ENCODE results near the gene MRPL36.

MRPL36 gene

GRCh38 chr5:1762883-1763547 lies 36.6 kb downstream of the MRPL36 start:
- DNase-seq = no peak

- no peak for DNase-seq
Measured at GRCh38 chr5:1762121-1762882, 37.3 kb downstream of the MRPL36 start.

- DNase-seq = no peak
Measured at GRCh38 chr5:1761453-1761755, 38.2 kb downstream of the MRPL36 start.

- no peak for DNase-seq
Measured at GRCh38 chr5:1760656-1761452, 38.8 kb downstream of the MRPL36 start.

- DNase-seq = no peak
Measured at GRCh38 chr5:1760231-1760630, 39.4 kb downstream of the MRPL36 start.

GRCh38 chr5:1759378-1759970 lies 40.2 kb downstream of the MRPL36 start:
- no peak for DNase-seq

- DNase-seq = no peak
Measured at GRCh38 chr5:1758574-1758973, 41.1 kb downstream of the MRPL36 start.

- no peak for DNase-seq
Measured at GRCh38 chr5:1757511-1757910, 42.1 kb downstream of the MRPL36 start.

GRCh38 chr5:1756481-1756880 lies 43.2 kb downstream of the MRPL36 start:
- no peak for DNase-seq

GRCh38 chr5:1755321-1755949 lies 44.2 kb downstream of the MRPL36 start:
- DNase-seq = no peak

GRCh38 chr5:1754531-1755220 lies 45.0 kb downstream of the MRPL36 start:
- DNase-seq = no peak

GRCh38 chr5:1753490-1753889 lies 46.1 kb downstream of the MRPL36 start:
- DNase-seq = no peak

- no peak for DNase-seq
Measured at GRCh38 chr5:1752881-1753280, 46.8 kb downstream of the MRPL36 start.

GRCh38 chr5:1751864-1752822 lies 47.5 kb downstream of the MRPL36 start:
- DNase-seq = no peak

- DNase-seq = no peak
Measured at GRCh38 chr5:1751026-1751863, 48.4 kb downstream of the MRPL36 start.

- no peak for DNase-seq
Measured at GRCh38 chr5:1750469-1750868, 49.2 kb downstream of the MRPL36 start.

GRCh38 chr5:1749346-1750124 lies 50.1 kb downstream of the MRPL36 start:
- no peak for DNase-seq

GRCh38 chr5:1748845-1749244 lies 50.8 kb downstream of the MRPL36 start:
- DNase-seq = no peak
